Panc1 (cell line): ENCODE measurements around the gene EPB41L4B. TPM values are rescaled to one million over a fixed set of nuclear protein-coding genes. Genes with fewer than 3 reads are reported as not detected.
"Not testable (repeated sequence)": the region's sequence is repeated elsewhere in the genome, so short reads cannot be mapped to it uniquely, and the experiment has no call there.

Source experiments
- ATAC-seq: fragments of 200-7000 bp; cut with Tn5 transposase; 2 replicates; pipeline ENCODE4 v1.9.1; 2020; ENCODE audit warnings: mild to moderate bottlenecking, moderate library complexity
- BruUV-seq: library from RNA; stranded (reverse); fragments of 400-500 nt; replicated peaks from 2 replicates; lab custom pipeline; 2021; lab: Mats Ljungman, UMichigan
- CTCF ChIA-PET: fragments of 300-600 bp; sonication (Branson Sonifier 250); formaldehyde crosslinking; loops from one replicate; lab custom pipeline; 2022; ENCODE audit warnings: antibody characterized with exemption; lab: Charles Lee
- POLR2A ChIA-PET: fragments of 300-600 bp; sonication (Branson Sonifier 250); formaldehyde crosslinking; loops from one replicate; lab custom pipeline; 2022; ENCODE audit warnings: antibody characterized with exemption; lab: Charles Lee
- DNase-seq: peaks from one replicate; pipeline ENCODE4 v3.0.0-alpha.2; 2010; ENCODE audit warnings: low read depth, low spot score
- H3K27ac ChIP-seq: 2 replicates; pipeline ENCODE4 v1.5.1; 2011; ENCODE audit warnings: mild to moderate bottlenecking, low read length, inconsistent platforms
- H3K27me3 ChIP-seq: fragments of 200-500 bp; sonication (Bioruptor generic); 2 replicates; pipeline ENCODE4 v1.6.0; 2014; ENCODE audit warnings: low read length, inconsistent platforms; ENCODE audit not compliant: control insufficient read depth, insufficient read depth
- H3K36me3 ChIP-seq: fragments of 200-500 bp; sonication (Bioruptor generic); 2 replicates; pipeline ENCODE4 v1.5.1; 2014; ENCODE audit warnings: inconsistent platforms, mild to moderate bottlenecking, low read length, moderate library complexity; ENCODE audit not compliant: control insufficient read depth, insufficient read depth
- H3K4me1 ChIP-seq: 2 replicates; pipeline ENCODE4 v1.5.1; 2011; ENCODE audit warnings: inconsistent platforms, mild to moderate bottlenecking, low read length, moderate library complexity; ENCODE audit not compliant: control insufficient read depth, insufficient read depth
- H3K4me3 ChIP-seq, 2 experiments: 2 replicates each; pipeline ENCODE4 v1.5.1; 2011 to 2012; ENCODE audit warnings: low read depth in 2 of 2, low read length in 2 of 2, mild to moderate bottlenecking in 2 of 2, inconsistent platforms in 1 of 2, moderate library complexity in 1 of 2
- H3K9me3 ChIP-seq: fragments of 200-500 bp; sonication (Bioruptor generic); 2 replicates; pipeline ENCODE4 v1.5.1; 2014; ENCODE audit warnings: low read depth, mild to moderate bottlenecking, inconsistent platforms, low read length, moderate library complexity; ENCODE audit not compliant: control insufficient read depth, insufficient read depth
- CTCF ChIP-seq: fragments of 450-650 bp; IDR thresholded peaks from 2 replicates; pipeline ENCODE4 v1.5.1; 2017; ENCODE audit warnings: mild to moderate bottlenecking
- POLR2AphosphoS5 ChIP-seq: IDR thresholded peaks from 2 replicates; pipeline ENCODE4 v1.6.1; 2012; ENCODE audit warnings: mild to moderate bottlenecking, low read depth, low read length, moderate library complexity
- REST ChIP-seq, 2 experiments: IDR thresholded peaks; 2 replicates each; pipeline ENCODE4 v1.6.1; 2011 to 2012; ENCODE audit warnings: low read depth in 2 of 2, control low read depth in 1 of 2, low read length in 1 of 2, mild to moderate bottlenecking in 1 of 2, moderate library complexity in 1 of 2; ENCODE audit not compliant: insufficient read depth in 1 of 2
- SIN3A ChIP-seq: IDR thresholded peaks from 2 replicates; pipeline ENCODE4 v1.6.1; 2012; ENCODE audit warnings: low read depth, mild to moderate bottlenecking, low read length, moderate library complexity, borderline replicate concordance; ENCODE audit not compliant: insufficient read depth
- TCF7L2 ChIP-seq: IDR thresholded peaks from 2 replicates; pipeline ENCODE4 v1.6.1; 2011; ENCODE audit warnings: mild to moderate bottlenecking, low read depth, low read length, inconsistent platforms
- in situ Hi-C: cut with HindIII; loops from 2 replicates; pipeline ENCODE4 v1.10.0; 2016; ENCODE audit warnings: low sequenced_read_pairs, low pct_unique_long_range_greater_than_20kb
- intact Hi-C: fragments of 100-400 bp; cut with micrococcal nuclease; formaldehyde crosslinking; loops from one replicate; pipeline ENCODE4 v1.10.0; 2022; ENCODE audit not compliant: unreplicated experiment
- total RNA-seq: library from RNA; stranded (reverse); gene quantifications from one replicate; pipeline ENCODE4 v1.2.1, GENCODE V29; 2021; ENCODE audit not compliant: unreplicated experiment

The EPB41L4B gene
- total RNA-seq, 1 experiment from 2014 or later: 27.8 TPM

- POLR2A ChIA-PET: no interaction called here
- TF ChIP-seq TCF7L2 (no peak), SIN3A (no peak), REST (IDR thresholded peaks at IDR 0.05; ENCODE audit: insufficient read depth in 1 of 2, low read depth in 2 of 2, low read length in 1 of 2) (no peak), POLR2AphosphoS5 (no peak)
- intact Hi-C loops: no loop called here
- ATAC-seq (peak; percentile 60; the same call in 1 of the 2 replicates), DNase-seq (peak; percentile 73)
- in situ Hi-C loops: no loop called here
- no peaks in the 10 kb centered on the region for H3K9me3 ChIP-seq
- CTCF ChIA-PET: no interaction called here
- no peaks in the 10 kb centered on the region for H3K27me3 ChIP-seq
- H3K36me3 ChIP-seq: no peaks in the 10 kb centered on the region
- no peak overlapping the region for H3K27ac ChIP-seq
- no TSS peak for BruUV-seq
- H3K4me3 ChIP-seq: no peak overlapping the region
- peaks cover 21% of the 10 kb centered on the region for H3K4me1 ChIP-seq
Observed at GRCh38 chr9:109286571-109286977, 34.3 kb downstream of the EPB41L4B start.

- H3K4me1 ChIP-seq, ATAC-seq, BruUV-seq, in situ Hi-C loops, H3K27ac ChIP-seq, H3K4me3 ChIP-seq, DNase-seq, intact Hi-C loops, CTCF ChIA-PET, POLR2A ChIA-PET, H3K36me3 ChIP-seq, H3K9me3 ChIP-seq, H3K27me3 ChIP-seq: not testable (repeated sequence)
Observed at GRCh38 chr9:109283672-109284071, 37.2 kb downstream of the EPB41L4B start.

- Histone ChIP-seq H3K4me3 (no peak overlapping the region), H3K27ac (no peak overlapping the region), H3K27me3 (no peaks in the 10 kb centered on the region), H3K4me1 (peaks cover 3% of the 10 kb centered on the region; the same call in 1 of the 2 replicates), H3K36me3 (no peaks in the 10 kb centered on the region; the same call in 1 of the 2 replicates), H3K9me3 (no peaks in the 10 kb centered on the region)
- CTCF ChIA-PET: no interaction called here
- DNase-seq: no peak
- ATAC-seq: no peak
- in situ Hi-C loops: no loop called here
- POLR2A ChIA-PET: no interaction called here
- intact Hi-C loops: no loop called here
- TF ChIP-seq CTCF (no peak), POLR2AphosphoS5 (no peak), REST (IDR thresholded peaks at IDR 0.05; ENCODE audit: insufficient read depth in 1 of 2, low read depth in 2 of 2, low read length in 1 of 2) (no peak), SIN3A (no peak), TCF7L2 (no peak)
- BruUV-seq: no TSS peak
Observed at GRCh38 chr9:109283012-109283411, 37.8 kb downstream of the EPB41L4B start.
